Glutamatergic neuron (in vitro differentiated cells): ENCODE data around the gene HLA-C. TPM values are rescaled to one million over a fixed set of nuclear protein-coding genes. Genes with fewer than 3 reads are reported as not detected.
"Not testable (repeated sequence)": the region's sequence is repeated elsewhere in the genome, so short reads cannot be mapped to it uniquely, and the experiment has no call there.

Experiments
- DNase-seq: peaks from one replicate; pipeline ENCODE4 v3.0.0; 2022
- H3K27ac Mint-ChIP-seq: one replicate; pipeline ENCODE4 v1.8.0; 2020; ENCODE audit warnings: mild to moderate bottlenecking, mixed read lengths, inconsistent platforms; ENCODE audit not compliant: unreplicated experiment
- H3K27me3 Mint-ChIP-seq: one replicate; pipeline ENCODE4 v1.8.0; 2020; ENCODE audit warnings: mild to moderate bottlenecking, moderate library complexity, mixed read lengths, inconsistent platforms; ENCODE audit not compliant: unreplicated experiment
- H3K36me3 Mint-ChIP-seq: one replicate; pipeline ENCODE4 v1.8.0; 2020; ENCODE audit warnings: mild to moderate bottlenecking, mixed read lengths, inconsistent platforms; ENCODE audit not compliant: unreplicated experiment
- H3K4me1 Mint-ChIP-seq: one replicate; pipeline ENCODE4 v1.8.0; 2020; ENCODE audit warnings: mild to moderate bottlenecking, low read depth, mixed read lengths, inconsistent platforms; ENCODE audit not compliant: unreplicated experiment
- H3K4me3 Mint-ChIP-seq: one replicate; pipeline ENCODE4 v1.8.0; 2020; ENCODE audit warnings: mild to moderate bottlenecking, mixed read lengths, inconsistent platforms; ENCODE audit not compliant: unreplicated experiment
- H3K9me3 Mint-ChIP-seq: one replicate; pipeline ENCODE4 v1.8.0; 2020; ENCODE audit warnings: mild to moderate bottlenecking, moderate library complexity, mixed read lengths, inconsistent platforms; ENCODE audit not compliant: unreplicated experiment
- CTCF ChIP-seq: fragments of 200-600 bp; sonication (generic); IDR thresholded peaks from one replicate; pipeline ENCODE4 v1.5.0; 2021; ENCODE audit not compliant: partially characterized antibody, unreplicated experiment
- total RNA-seq: library from RNA; stranded (reverse); fragmentation: NEBNext Ultra II Directional; extraction: Animal tissue kit (Norgen Biotek cat#: 25700); gene quantifications from one replicate; pipeline ENCODE4 v1.2.1, GENCODE V29; 2021; ENCODE audit not compliant: unreplicated experiment

HLA-C gene
- total RNA-seq, 1 donor from 2014 or later, result 13.7 TPM

GRCh38 chr6:31249184-31249583, 22.7 kb downstream of the HLA-C start:
- H3K9me3 Mint-ChIP-seq, result peaks cover 4% of the 10 kb centered on the region
- H3K36me3 Mint-ChIP-seq, result no peaks in the 10 kb centered on the region
- H3K4me1 Mint-ChIP-seq, result no peaks in the 10 kb centered on the region
- H3K27ac Mint-ChIP-seq, result no peak overlapping the region
- no peak for DNase-seq
- no peak for TF ChIP-seq CTCF
- no peak overlapping the region for H3K4me3 Mint-ChIP-seq
- H3K27me3 Mint-ChIP-seq, result no peaks in the 10 kb centered on the region

DNA sequence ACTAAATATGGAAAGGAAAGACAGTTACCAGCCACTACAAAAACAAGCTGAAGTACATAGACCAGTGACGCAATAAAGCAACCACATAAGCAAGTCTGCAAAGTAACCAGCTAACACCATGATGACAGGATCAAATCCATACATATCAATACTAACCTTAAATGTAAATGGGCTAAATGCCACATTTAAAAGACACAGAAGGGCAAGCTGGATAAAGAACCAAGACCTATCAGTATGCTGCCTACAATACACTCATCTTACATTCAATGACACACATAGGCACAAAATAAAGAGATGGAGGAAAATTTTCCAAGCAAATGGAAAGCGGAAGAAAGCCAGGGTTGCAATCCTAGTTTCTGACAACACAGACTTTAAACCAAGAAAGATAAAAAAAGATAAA, 24.1 kb downstream of the HLA-C start:
- no peak for TF ChIP-seq CTCF
- Mint-ChIP-seq H3K4me3 (no peak overlapping the region), H3K9me3 (peaks cover 4% of the 10 kb centered on the region), H3K36me3 (no peaks in the 10 kb centered on the region), H3K27ac (no peak overlapping the region), H3K4me1 (no peaks in the 10 kb centered on the region), H3K27me3 (no peaks in the 10 kb centered on the region)
- no peak for DNase-seq

- no peak for TF ChIP-seq CTCF
- no peak for DNase-seq
- H3K4me1 Mint-ChIP-seq, result no peaks in the 10 kb centered on the region
- H3K27me3 Mint-ChIP-seq, result no peaks in the 10 kb centered on the region
- H3K36me3 Mint-ChIP-seq, result no peaks in the 10 kb centered on the region
- H3K27ac Mint-ChIP-seq, result no peak overlapping the region
- peaks cover 4% of the 10 kb centered on the region for H3K9me3 Mint-ChIP-seq
- H3K4me3 Mint-ChIP-seq, result no peak overlapping the region
These were observed 25.8 kb downstream of the HLA-C start for GRCh38 chr6:31246051-31246521.

DNA sequence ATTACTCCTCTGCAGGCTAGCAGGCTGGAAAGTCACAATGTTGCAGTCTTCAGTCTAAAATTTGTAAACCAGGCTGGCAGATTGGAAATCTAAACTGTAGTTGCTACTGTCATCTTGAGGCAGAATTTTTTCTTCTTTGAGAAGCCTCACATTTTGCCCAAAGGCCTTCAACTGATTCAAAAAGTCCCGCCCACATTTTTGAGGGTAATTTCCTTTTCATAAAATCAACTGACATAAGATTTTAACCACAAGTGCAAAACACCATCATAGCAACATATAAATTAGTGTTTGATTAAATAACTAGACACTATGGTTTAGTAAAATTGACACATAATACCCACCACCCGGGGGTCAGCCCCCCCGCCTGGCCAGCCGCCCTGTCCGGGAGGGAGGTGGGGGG, 28.4 kb downstream of the HLA-C start:
- Mint-ChIP-seq H3K27ac (no peak overlapping the region), H3K36me3 (no peaks in the 10 kb centered on the region), H3K4me3 (no peak overlapping the region), H3K9me3 (peaks cover 4% of the 10 kb centered on the region), H3K27me3 (no peaks in the 10 kb centered on the region), H3K4me1 (no peaks in the 10 kb centered on the region)
- TF ChIP-seq CTCF, result no peak
- no peak for DNase-seq

GRCh38 chr6:31239854-31240253, 32.0 kb downstream of the HLA-C start:
- Mint-ChIP-seq H3K4me1 (no peaks in the 10 kb centered on the region), H3K4me3 (no peak overlapping the region), H3K36me3 (no peaks in the 10 kb centered on the region), H3K27me3 (no peaks in the 10 kb centered on the region), H3K9me3 (no peaks in the 10 kb centered on the region), H3K27ac (no peak overlapping the region)
- DNase-seq, result no peak
- no peak for TF ChIP-seq CTCF

GRCh38 chr6:31234101-31234500, 37.8 kb downstream of the HLA-C start:
- H3K27me3 Mint-ChIP-seq, DNase-seq, H3K9me3 Mint-ChIP-seq, H3K4me1 Mint-ChIP-seq, H3K4me3 Mint-ChIP-seq, H3K36me3 Mint-ChIP-seq, H3K27ac Mint-ChIP-seq: not testable (repeated sequence)
